SK-N-SH (cell line): ENCODE results near the gene IGSF9. TPM values are rescaled to one million over a fixed set of nuclear protein-coding genes. Genes with fewer than 3 reads are reported as not detected.
A peak's percentile ranks its signal among the peaks of the same experiment; 100 is the strongest.

Experiments used
- CTCF ChIA-PET: fragments of 300-600, 350-600 bp; formaldehyde crosslinking; extraction: SDS; loops from one replicate; lab custom pipeline; 2021; lab: Yijun Ruan, JAX
- POLR2A ChIA-PET: fragments of 350-600 bp; sonication (Branson Sonifier 250); formaldehyde crosslinking; extraction: SDS; loops from one replicate; lab custom pipeline; 2020; ENCODE audit warnings: antibody characterized with exemption, inconsistent platforms; lab: Yijun Ruan, JAX
- DNase-seq: peaks from one replicate; pipeline ENCODE4 v3.0.0; 2012
- H2AFZ ChIP-seq: fragments of 200-600 bp; sonication (generic); 2 replicates; pipeline ENCODE4 v1.8.1; 2016; ENCODE audit warnings: antibody characterized with exemption, mild to moderate bottlenecking, low read depth
- H3F3A ChIP-seq: fragments of 200-600 bp; sonication (generic); replicated peaks from 2 replicates; pipeline ENCODE3; 2016; ENCODE audit warnings: antibody characterized with exemption, mild to moderate bottlenecking; ENCODE audit not compliant: insufficient read depth
- H3K27ac ChIP-seq, 2 experiments: fragments of 200-500 bp in 1 of 2; fragments of 200-600 bp in 1 of 2; sonication (Bioruptor generic) in 1 of 2; sonication (generic), shearing (Covaris generic) in 1 of 2; 2 replicates each; pipeline versions ENCODE4 v1.5.1 to v1.6.1; 2014 to 2016; ENCODE audit warnings: low read depth in 2 of 2, inconsistent platforms in 1 of 2, low read length in 1 of 2, mild to moderate bottlenecking in 1 of 2, mixed read lengths in 1 of 2
- H3K27me3 ChIP-seq: fragments of 200-600 bp; sonication (generic), shearing (Covaris generic); 2 replicates; pipeline ENCODE4 v1.6.1; 2016; ENCODE audit warnings: mixed run types; ENCODE audit not compliant: insufficient read depth
- H3K36me3 ChIP-seq, 2 experiments: fragments of 200-500 bp in 1 of 2; fragments of 200-600 bp in 1 of 2; sonication (Bioruptor generic) in 1 of 2; sonication (generic) in 1 of 2; replicated peaks in 1 of 2; 2 replicates each; pipeline versions ENCODE3 to v1.5.1; 2014 to 2016; ENCODE audit warnings: low read length in 1 of 2, mild to moderate bottlenecking in 1 of 2; ENCODE audit not compliant: insufficient read depth in 2 of 2, control insufficient read depth in 1 of 2
- H3K4me1 ChIP-seq, 2 experiments: fragments of 200-500 bp in 1 of 2; fragments of 200-600 bp in 1 of 2; sonication (Bioruptor generic) in 1 of 2; sonication (generic), shearing (Covaris generic) in 1 of 2; 2 replicates each; pipeline versions ENCODE4 v1.5.1 to v1.6.1; 2014 to 2016; ENCODE audit warnings: low read depth in 1 of 2, low read length in 1 of 2, mixed run types in 1 of 2; ENCODE audit not compliant: insufficient read depth in 2 of 2, control insufficient read depth in 1 of 2
- H3K4me2 ChIP-seq: fragments of 200-600 bp; sonication (generic), shearing (Covaris generic); 2 replicates; pipeline ENCODE4 v1.6.1; 2017; ENCODE audit warnings: mixed run types
- H3K4me3 ChIP-seq, 2 experiments: fragments of 200-500 bp in 1 of 2; fragments of 200-600 bp in 1 of 2; sonication (Bioruptor generic) in 1 of 2; sonication (generic), shearing (Covaris generic) in 1 of 2; 2 replicates each; pipeline versions ENCODE4 v1.5.1 to v1.8.1; 2014 to 2016; ENCODE audit warnings: low read depth in 2 of 2, inconsistent platforms in 1 of 2, low read length in 1 of 2, mild to moderate bottlenecking in 1 of 2, mixed read lengths in 1 of 2, moderate library complexity in 1 of 2
- H3K79me2 ChIP-seq: fragments of 200-600 bp; sonication (generic); 2 replicates; pipeline ENCODE4 v1.8.1; 2017; ENCODE audit warnings: mild to moderate bottlenecking; ENCODE audit not compliant: insufficient read depth
- H3K9ac ChIP-seq: fragments of 200-600 bp; sonication (generic); 2 replicates; pipeline ENCODE4 v1.6.1; 2017; ENCODE audit warnings: mixed run types
- H3K9me2 ChIP-seq: fragments of 200-600 bp; sonication (generic); 2 replicates; pipeline ENCODE4 v1.6.1; 2017; ENCODE audit warnings: mixed run types
- H3K9me3 ChIP-seq: fragments of 200-600 bp; sonication (generic); 2 replicates; pipeline ENCODE4 v1.6.1; 2017; ENCODE audit warnings: mixed run types, mild to moderate bottlenecking, moderate library complexity
- H4K20me1 ChIP-seq: fragments of 200-600 bp; sonication (generic); 2 replicates; pipeline ENCODE4 v1.6.1; 2017; ENCODE audit warnings: mild to moderate bottlenecking, mixed run types; ENCODE audit not compliant: insufficient read depth
- CHD2 ChIP-seq: fragments of 150-350 bp; IDR thresholded peaks from 2 replicates; pipeline ENCODE4 v1.6.1; 2018; ENCODE audit warnings: low read length; ENCODE audit not compliant: partially characterized antibody
- CTCF ChIP-seq: fragments of 200-600 bp; sonication (generic); IDR thresholded peaks from 2 replicates; pipeline ENCODE4 v1.6.1; 2017; ENCODE audit warnings: antibody characterized with exemption, mild to moderate bottlenecking, moderate library complexity
- GABPA ChIP-seq: IDR thresholded peaks from 2 replicates; pipeline ENCODE4 v1.4.0; 2012; ENCODE audit warnings: low read depth, mild to moderate bottlenecking
- GATA2 ChIP-seq: sonication (generic); formaldehyde crosslinking; IDR thresholded peaks from 2 replicates; pipeline ENCODE4 v1.5.0; 2020; ENCODE audit warnings: mild to moderate bottlenecking, missing genetic modification reagents
- MAX ChIP-seq: IDR thresholded peaks from 2 replicates; pipeline ENCODE4 v1.4.0; 2012; ENCODE audit warnings: low read depth
- NRF1 ChIP-seq: IDR thresholded peaks from 2 replicates; pipeline ENCODE4 v1.6.1; 2012; ENCODE audit warnings: low read depth, mild to moderate bottlenecking, low read length
- REST ChIP-seq: IDR thresholded peaks from 2 replicates; pipeline ENCODE4 v1.6.1; 2012; ENCODE audit warnings: mild to moderate bottlenecking, low read depth, low read length, moderate library complexity
- TAF1 ChIP-seq: IDR thresholded peaks from 2 replicates; pipeline ENCODE4 v1.6.1; 2012; ENCODE audit warnings: low read depth, mild to moderate bottlenecking, low read length, moderate library complexity, borderline replicate concordance
- TCF12 ChIP-seq: IDR thresholded peaks from 2 replicates; pipeline ENCODE4 v1.4.0; 2012
- TEAD4 ChIP-seq: IDR thresholded peaks from 2 replicates; pipeline ENCODE4 v1.4.0; 2012; ENCODE audit warnings: mild to moderate bottlenecking, borderline replicate concordance; ENCODE audit not compliant: insufficient read depth
- WGBS: methylation state at CpG from one replicate; pipeline ENCODE4 v1.1.6; 2017; ENCODE audit warnings: low lambda C conversion rate; 5-methylcytosine and 5-hydroxymethylcytosine counted together
- polyA plus RNA-seq, 3 experiments: library from polyadenylated mRNA; depleted of rRNA; stranded (reverse); fragments of >200 nt; gene quantifications; 2 replicates each; pipeline ENCODE4 v1.2.3, GENCODE V29; 2012
- TF ChIP-seq, protein P1 (sequence below): IDR thresholded peaks from 2 replicates; pipeline ENCODE4; 2012
- TF ChIP-seq, protein P2 (sequence below): IDR thresholded peaks from 2 replicates; pipeline ENCODE4 v1.4.0; 2012; ENCODE audit warnings: low read depth, borderline replicate concordance
- TF ChIP-seq, protein P3 (sequence below): fragments of 150-350 bp; IDR thresholded peaks from 2 replicates; pipeline ENCODE4 v1.6.1; 2016; ENCODE audit warnings: mild to moderate bottlenecking, low read depth, low read length

IGSF9 gene
- polyA plus RNA-seq, 1 of the 3 experiments (the other 2 are of a cell fraction): 2.4 TPM

- CTCF ChIA-PET: interaction anchor here (3.1 kb wide), 1 partner anchor 115 kb away, joined by 8 read pairs; no protein-coding TSS in a partner anchor
- H3K4me3 ChIP-seq: no peak overlapping the region
- no peaks in the 10 kb centered on the region for H3K9me3 ChIP-seq
- TF ChIP-seq CHD2: no peak
- peak overlapping the region in 1 of 2 experiments; percentile 86; a peak in 2 of 4 replicates for H3K27ac ChIP-seq
- no peaks in the 10 kb centered on the region for H3K27me3 ChIP-seq
- WGBS: 84% methylated on average over 5 of the region's 5 CpGs
- H3F3A ChIP-seq: peaks cover 49% of the 10 kb centered on the region
- POLR2A ChIA-PET: no interaction called here
- H3K9me2 ChIP-seq: no peaks in the 10 kb centered on the region
- no peak overlapping the region for H2AFZ ChIP-seq
- H4K20me1 ChIP-seq: peaks cover 9% of the 10 kb centered on the region; the same call in 1 of the 2 replicates
- H3K4me2 ChIP-seq: no peak overlapping the region
- H3K4me1 ChIP-seq: peaks cover 27 to 73% of the 10 kb centered on the region in 2 experiments; a peak in 3 of 4 replicates
- H3K79me2 ChIP-seq: peaks cover 12% of the 10 kb centered on the region; the same call in 1 of the 2 replicates
- peaks cover 4 to 13% of the 10 kb centered on the region in 2 experiments for H3K36me3 ChIP-seq
- 0 out of 2 replicates have a peak overlapping the region, but pooled peaks have one; percentile 11 for H3K9ac ChIP-seq
- DNase-seq: no peak
Measured at GRCh38 chr1:159913451-159914192, 31.8 kb downstream of the IGSF9 start.

DNA sequence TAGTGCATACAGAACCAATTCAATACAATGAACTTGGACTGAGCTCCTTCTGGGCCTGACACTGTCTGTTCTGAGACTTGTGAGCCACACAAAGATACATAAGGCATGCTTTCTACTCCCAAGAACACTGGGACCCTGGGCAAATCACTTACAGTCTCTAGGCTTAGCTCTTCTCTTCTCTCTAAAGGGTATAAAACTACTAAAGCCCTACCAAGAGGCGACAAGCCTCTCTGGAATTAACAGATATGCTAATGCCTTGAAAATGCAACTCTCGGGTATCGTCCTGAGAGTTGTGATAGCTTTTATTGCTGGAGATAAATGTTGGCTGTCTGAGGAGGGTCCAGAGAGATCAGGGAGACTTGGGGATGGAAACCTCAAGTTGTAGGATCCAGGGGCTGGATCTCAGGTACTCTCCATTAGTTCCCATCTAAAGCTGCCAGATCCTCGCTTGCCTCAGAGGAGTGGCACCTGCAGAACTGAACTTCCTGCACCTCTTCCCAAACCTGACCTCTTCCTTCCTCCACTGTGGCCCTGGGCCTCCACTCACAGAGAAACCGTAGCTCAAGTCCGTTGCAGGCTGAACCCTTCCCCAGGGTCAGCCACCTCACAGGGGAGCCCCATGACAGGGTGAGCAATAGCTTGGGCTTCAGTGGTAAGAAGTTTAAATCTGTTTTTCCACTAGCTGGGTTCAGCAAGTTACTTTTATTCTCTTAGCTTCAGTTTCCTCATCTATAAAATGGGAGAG is 33.9 kb downstream of the IGSF9 start:
- no peak overlapping the region for H3K4me3 ChIP-seq
- H2AFZ ChIP-seq: no peak overlapping the region; the same call in 1 of the 2 replicates
- POLR2A ChIA-PET: no interaction called here
- no peaks in the 10 kb centered on the region for H3K9me2 ChIP-seq
- peak overlapping the region; percentile 48 for H3K4me2 ChIP-seq
- peak overlapping the region; percentile 69 for H3K9ac ChIP-seq
- no peaks in the 10 kb centered on the region for H3K9me3 ChIP-seq
- no peaks in the 10 kb centered on the region for H3K27me3 ChIP-seq
- peak overlapping the region in 1 of 2 experiments; percentile 86; a peak in 2 of 4 replicates for H3K27ac ChIP-seq
- DNase-seq: no peak
- H3K4me1 ChIP-seq: peaks cover 24 to 55% of the 10 kb centered on the region in 2 experiments; a peak in 3 of 4 replicates
- H3K36me3 ChIP-seq: no peaks in the 10 kb centered on the region
- WGBS: 91% methylated on average over 6 of the region's 6 CpGs
- 0 out of 2 replicates have a peak, but pooled peaks cover 5% of the 10 kb centered on the region for H3K79me2 ChIP-seq
- CTCF ChIA-PET: interaction anchor here (1.0 to 1.1 kb wide), 3 partner anchors 11 to 780 kb away, joined by 3 read pairs; no protein-coding TSS in a partner anchor
- no peaks in the 10 kb centered on the region for H4K20me1 ChIP-seq
- H3F3A ChIP-seq: peaks cover 29% of the 10 kb centered on the region
- TF ChIP-seq, protein P1, sequence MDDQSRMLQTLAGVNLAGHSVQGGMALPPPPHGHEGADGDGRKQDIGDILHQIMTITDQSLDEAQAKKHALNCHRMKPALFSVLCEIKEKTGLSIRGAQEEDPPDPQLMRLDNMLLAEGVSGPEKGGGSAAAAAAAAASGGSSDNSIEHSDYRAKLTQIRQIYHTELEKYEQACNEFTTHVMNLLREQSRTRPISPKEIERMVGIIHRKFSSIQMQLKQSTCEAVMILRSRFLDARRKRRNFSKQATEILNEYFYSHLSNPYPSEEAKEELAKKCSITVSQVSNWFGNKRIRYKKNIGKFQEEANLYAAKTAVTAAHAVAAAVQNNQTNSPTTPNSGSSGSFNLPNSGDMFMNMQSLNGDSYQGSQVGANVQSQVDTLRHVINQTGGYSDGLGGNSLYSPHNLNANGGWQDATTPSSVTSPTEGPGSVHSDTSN: no peak
- no peak for TF ChIP-seq TEAD4
- TF ChIP-seq GATA2: no peak
- no peak for TF ChIP-seq MAX
- TF ChIP-seq CTCF: no peak
- TF ChIP-seq NRF1: no peak
- no peak for TF ChIP-seq TAF1
- TF ChIP-seq, protein P2, sequence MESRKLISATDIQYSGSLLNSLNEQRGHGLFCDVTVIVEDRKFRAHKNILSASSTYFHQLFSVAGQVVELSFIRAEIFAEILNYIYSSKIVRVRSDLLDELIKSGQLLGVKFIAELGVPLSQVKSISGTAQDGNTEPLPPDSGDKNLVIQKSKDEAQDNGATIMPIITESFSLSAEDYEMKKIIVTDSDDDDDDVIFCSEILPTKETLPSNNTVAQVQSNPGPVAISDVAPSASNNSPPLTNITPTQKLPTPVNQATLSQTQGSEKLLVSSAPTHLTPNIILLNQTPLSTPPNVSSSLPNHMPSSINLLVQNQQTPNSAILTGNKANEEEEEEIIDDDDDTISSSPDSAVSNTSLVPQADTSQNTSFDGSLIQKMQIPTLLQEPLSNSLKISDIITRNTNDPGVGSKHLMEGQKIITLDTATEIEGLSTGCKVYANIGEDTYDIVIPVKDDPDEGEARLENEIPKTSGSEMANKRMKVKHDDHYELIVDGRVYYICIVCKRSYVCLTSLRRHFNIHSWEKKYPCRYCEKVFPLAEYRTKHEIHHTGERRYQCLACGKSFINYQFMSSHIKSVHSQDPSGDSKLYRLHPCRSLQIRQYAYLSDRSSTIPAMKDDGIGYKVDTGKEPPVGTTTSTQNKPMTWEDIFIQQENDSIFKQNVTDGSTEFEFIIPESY: no peak
- TF ChIP-seq REST: no peak
- TF ChIP-seq GABPA: no peak
- no peak for TF ChIP-seq TCF12
- TF ChIP-seq, protein P3, sequence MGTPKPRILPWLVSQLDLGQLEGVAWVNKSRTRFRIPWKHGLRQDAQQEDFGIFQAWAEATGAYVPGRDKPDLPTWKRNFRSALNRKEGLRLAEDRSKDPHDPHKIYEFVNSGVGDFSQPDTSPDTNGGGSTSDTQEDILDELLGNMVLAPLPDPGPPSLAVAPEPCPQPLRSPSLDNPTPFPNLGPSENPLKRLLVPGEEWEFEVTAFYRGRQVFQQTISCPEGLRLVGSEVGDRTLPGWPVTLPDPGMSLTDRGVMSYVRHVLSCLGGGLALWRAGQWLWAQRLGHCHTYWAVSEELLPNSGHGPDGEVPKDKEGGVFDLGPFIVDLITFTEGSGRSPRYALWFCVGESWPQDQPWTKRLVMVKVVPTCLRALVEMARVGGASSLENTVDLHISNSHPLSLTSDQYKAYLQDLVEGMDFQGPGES: no peak
